ENCODE results near the gene ZNF575.

ZNF575 gene

GRCh38 chr19:43564800-43565199 lies 31.8 kb downstream of the ZNF575 start:
- Histone ChIP-seq H3K9me3 (ENCODE audit: control insufficient read depth in 1 of 2, low read length in 2 of 2) (no peaks in the 10 kb centered on the region), H3K4me3 (ENCODE audit: low read depth in 1 of 2, low read length in 2 of 2) (no peak overlapping the region), H3K27ac (ENCODE audit: low read depth, low read length) (no peak overlapping the region), H3K36me3 (ENCODE audit: control insufficient read depth in 1 of 2, insufficient read depth in 2 of 2, low read length in 2 of 2) (peaks cover 9 to 22% of the 10 kb centered on the region in 2 donors), H3K9ac (ENCODE audit: low read depth in 1 of 2, low read length in 2 of 2) (no peak overlapping the region), H3K27me3 (ENCODE audit: control insufficient read depth in 1 of 2, insufficient read depth in 2 of 2, low read length in 2 of 2) (no peaks in the 10 kb centered on the region), H3K4me1 (ENCODE audit: control insufficient read depth in 1 of 2, insufficient read depth in 2 of 2, low read length in 2 of 2) (peaks cover 0 to 13% of the 10 kb centered on the region in 2 donors)

GRCh38 chr19:43569657-43570056 lies 36.7 kb downstream of the ZNF575 start:
- H3K4me3 ChIP-seq (ENCODE audit: low read depth in 1 of 2, low read length in 2 of 2) = no peak overlapping the region
- H3K27ac ChIP-seq (ENCODE audit: low read depth, low read length) = no peak overlapping the region
- no peaks in the 10 kb centered on the region for H3K27me3 ChIP-seq (ENCODE audit: control insufficient read depth in 1 of 2, insufficient read depth in 2 of 2, low read length in 2 of 2)
- H3K4me1 ChIP-seq (ENCODE audit: control insufficient read depth in 1 of 2, insufficient read depth in 2 of 2, low read length in 2 of 2) = peaks cover 3 to 4% of the 10 kb centered on the region in 2 donors
- H3K9ac ChIP-seq (ENCODE audit: low read depth in 1 of 2, low read length in 2 of 2) = no peak overlapping the region
- peaks cover 0 to 6% of the 10 kb centered on the region in 2 donors for H3K36me3 ChIP-seq (ENCODE audit: control insufficient read depth in 1 of 2, insufficient read depth in 2 of 2, low read length in 2 of 2)
- no peaks in the 10 kb centered on the region for H3K9me3 ChIP-seq (ENCODE audit: control insufficient read depth in 1 of 2, low read length in 2 of 2)

- H3K27ac ChIP-seq (ENCODE audit: low read depth, low read length) = no peak overlapping the region
- no peak overlapping the region for H3K9ac ChIP-seq (ENCODE audit: low read depth in 1 of 2, low read length in 2 of 2)
Observed at GRCh38 chr19:43570174-43570791, 37.3 kb downstream of the ZNF575 start.

GRCh38 chr19:43572171-43572588 lies 39.2 kb downstream of the ZNF575 start:
- peaks cover 0 to 6% of the 10 kb centered on the region in 2 donors for H3K36me3 ChIP-seq (ENCODE audit: control insufficient read depth in 1 of 2, insufficient read depth in 2 of 2, low read length in 2 of 2)
- peaks cover 6 to 14% of the 10 kb centered on the region in 2 donors for H3K4me1 ChIP-seq (ENCODE audit: control insufficient read depth in 1 of 2, insufficient read depth in 2 of 2, low read length in 2 of 2)
- no peak overlapping the region for H3K27ac ChIP-seq (ENCODE audit: low read depth, low read length)
- no peak overlapping the region for H3K4me3 ChIP-seq (ENCODE audit: low read depth in 1 of 2, low read length in 2 of 2)
- no peaks in the 10 kb centered on the region for H3K27me3 ChIP-seq (ENCODE audit: control insufficient read depth in 1 of 2, insufficient read depth in 2 of 2, low read length in 2 of 2)
- H3K9ac ChIP-seq (ENCODE audit: low read depth in 1 of 2, low read length in 2 of 2) = no peak overlapping the region
- no peaks in the 10 kb centered on the region for H3K9me3 ChIP-seq (ENCODE audit: control insufficient read depth in 1 of 2, low read length in 2 of 2)

More at GRCh38 chr19:43570174-43570791, 37.3 kb downstream of the ZNF575 start:
- Histone ChIP-seq H3K4me1 (ENCODE audit: control insufficient read depth in 1 of 2, insufficient read depth in 2 of 2, low read length in 2 of 2) (peaks cover 6 to 11% of the 10 kb centered on the region in 2 donors), H3K27me3 (ENCODE audit: control insufficient read depth in 1 of 2, insufficient read depth in 2 of 2, low read length in 2 of 2) (no peaks in the 10 kb centered on the region), H3K9me3 (ENCODE audit: control insufficient read depth in 1 of 2, low read length in 2 of 2) (no peaks in the 10 kb centered on the region), H3K36me3 (ENCODE audit: control insufficient read depth in 1 of 2, insufficient read depth in 2 of 2, low read length in 2 of 2) (peaks cover 0 to 6% of the 10 kb centered on the region in 2 donors), H3K4me3 (ENCODE audit: low read depth in 1 of 2, low read length in 2 of 2) (no peak overlapping the region)

GRCh38 chr19:43574424-43575155 lies 41.6 kb downstream of the ZNF575 start:
- Histone ChIP-seq H3K36me3 (ENCODE audit: control insufficient read depth in 1 of 2, insufficient read depth in 2 of 2, low read length in 2 of 2) (peaks cover 0 to 6% of the 10 kb centered on the region in 2 donors), H3K9me3 (ENCODE audit: control insufficient read depth in 1 of 2, low read length in 2 of 2) (no peaks in the 10 kb centered on the region), H3K4me3 (ENCODE audit: low read depth in 1 of 2, low read length in 2 of 2) (peak overlapping the region; percentile 95 to 100), H3K27ac (ENCODE audit: low read depth, low read length) (no peak overlapping the region), H3K27me3 (ENCODE audit: control insufficient read depth in 1 of 2, insufficient read depth in 2 of 2, low read length in 2 of 2) (no peaks in the 10 kb centered on the region), H3K4me1 (ENCODE audit: control insufficient read depth in 1 of 2, insufficient read depth in 2 of 2, low read length in 2 of 2) (peaks cover 6 to 14% of the 10 kb centered on the region in 2 donors), H3K9ac (ENCODE audit: low read depth in 1 of 2, low read length in 2 of 2) (peak overlapping the region; percentile 93 to 97)

GRCh38 chr19:43575156-43575950 lies 42.4 kb downstream of the ZNF575 start, which contains the start of the genes PINLYP and XRCC1:
Gene PINLYP, plus strand, starts transcription at chr19:43575801. Its CDS starts 1,391 bp downstream, at chr19:43577192.
Gene XRCC1, minus strand, starts transcription at chr19:43575527. Its CDS starts 69 bp downstream, at chr19:43575458.
- Histone ChIP-seq H3K4me3 (ENCODE audit: low read depth in 1 of 2, low read length in 2 of 2) (peak within 1 kb of the TSS; percentile 95 to 100), H3K9me3 (ENCODE audit: control insufficient read depth in 1 of 2, low read length in 2 of 2) (no peaks in the 10 kb centered on the region), H3K36me3 (ENCODE audit: control insufficient read depth in 1 of 2, insufficient read depth in 2 of 2, low read length in 2 of 2) (peaks cover 0 to 6% of the 10 kb centered on the region in 2 donors), H3K27ac (ENCODE audit: low read depth, low read length) (no peak within 1 kb of the TSS), H3K4me1 (ENCODE audit: control insufficient read depth in 1 of 2, insufficient read depth in 2 of 2, low read length in 2 of 2) (peaks cover 6 to 14% of the 10 kb centered on the region in 2 donors), H3K9ac (ENCODE audit: low read depth in 1 of 2, low read length in 2 of 2) (peak within 1 kb of the TSS; percentile 93 to 97), H3K27me3 (ENCODE audit: control insufficient read depth in 1 of 2, insufficient read depth in 2 of 2, low read length in 2 of 2) (no peaks in the 10 kb centered on the region)

GRCh38 chr19:43575955-43576878 lies 43.2 kb downstream of the ZNF575 start:
- Histone ChIP-seq H3K27ac (ENCODE audit: low read depth, low read length) (no peak overlapping the region), H3K9me3 (ENCODE audit: control insufficient read depth in 1 of 2, low read length in 2 of 2) (no peaks in the 10 kb centered on the region), H3K4me3 (ENCODE audit: low read depth in 1 of 2, low read length in 2 of 2) (peak overlapping the region in 1 of 2 donors; percentile 66), H3K4me1 (ENCODE audit: control insufficient read depth in 1 of 2, insufficient read depth in 2 of 2, low read length in 2 of 2) (peaks cover 6 to 18% of the 10 kb centered on the region in 2 donors), H3K9ac (ENCODE audit: low read depth in 1 of 2, low read length in 2 of 2) (peak overlapping the region in 1 of 2 donors; percentile 12), H3K27me3 (ENCODE audit: control insufficient read depth in 1 of 2, insufficient read depth in 2 of 2, low read length in 2 of 2) (no peaks in the 10 kb centered on the region), H3K36me3 (ENCODE audit: control insufficient read depth in 1 of 2, insufficient read depth in 2 of 2, low read length in 2 of 2) (peaks cover 0 to 6% of the 10 kb centered on the region in 2 donors)

GRCh38 chr19:43578787-43579186 lies 45.8 kb downstream of the ZNF575 start:
- Histone ChIP-seq H3K27ac (ENCODE audit: low read depth, low read length) (no peak overlapping the region), H3K4me3 (ENCODE audit: low read depth in 1 of 2, low read length in 2 of 2) (no peak overlapping the region), H3K36me3 (ENCODE audit: control insufficient read depth in 1 of 2, insufficient read depth in 2 of 2, low read length in 2 of 2) (no peaks in the 10 kb centered on the region), H3K9ac (ENCODE audit: low read depth in 1 of 2, low read length in 2 of 2) (no peak overlapping the region), H3K27me3 (ENCODE audit: control insufficient read depth in 1 of 2, insufficient read depth in 2 of 2, low read length in 2 of 2) (no peaks in the 10 kb centered on the region), H3K4me1 (ENCODE audit: control insufficient read depth in 1 of 2, insufficient read depth in 2 of 2, low read length in 2 of 2) (peaks cover 6 to 27% of the 10 kb centered on the region in 2 donors), H3K9me3 (ENCODE audit: control insufficient read depth in 1 of 2, low read length in 2 of 2) (no peaks in the 10 kb centered on the region)

GRCh38 chr19:43581467-43581866 lies 48.5 kb downstream of the ZNF575 start:
- Histone ChIP-seq H3K9me3 (ENCODE audit: control insufficient read depth in 1 of 2, low read length in 2 of 2) (no peaks in the 10 kb centered on the region), H3K27me3 (ENCODE audit: control insufficient read depth in 1 of 2, insufficient read depth in 2 of 2, low read length in 2 of 2) (no peaks in the 10 kb centered on the region), H3K27ac (ENCODE audit: low read depth, low read length) (no peak overlapping the region), H3K4me1 (ENCODE audit: control insufficient read depth in 1 of 2, insufficient read depth in 2 of 2, low read length in 2 of 2) (peaks cover 0 to 12% of the 10 kb centered on the region in 2 donors), H3K9ac (ENCODE audit: low read depth in 1 of 2, low read length in 2 of 2) (peak overlapping the region; percentile 30 to 48), H3K36me3 (ENCODE audit: control insufficient read depth in 1 of 2, insufficient read depth in 2 of 2, low read length in 2 of 2) (peaks cover 0 to 4% of the 10 kb centered on the region in 2 donors), H3K4me3 (ENCODE audit: low read depth in 1 of 2, low read length in 2 of 2) (peak overlapping the region; percentile 46 to 74)
